Right kidney (tissue), 9 donors: ENCODE data around the gene GPX7.
"Not testable (repeated sequence)": the region's sequence is repeated elsewhere in the genome, so short reads cannot be mapped to it uniquely, and the experiment has no call there.

Source experiments
- DNase-seq: peaks from one replicate; pipeline ENCODE4 v3.0.0-alpha.2; 2016
- long read RNA-seq, 8 donors: transcript quantifications; one replicate each; lab custom pipeline, GENCODE V29; 2026

Gene GPX7
- long read RNA-seq, donor 1, transcript GPX7-201 (3 exons, 1,228 nt) = major isoform, 68 of 88 reads
- long read RNA-seq, donor 1, partial matches to known transcripts = 20 of 88 reads
- long read RNA-seq, donor 1, other reads (novel, unspliced or antisense) = 0 of 88 reads
- long read RNA-seq, donor 2, transcript GPX7-201 (3 exons, 1,228 nt) = major isoform, 53 of 58 reads
- long read RNA-seq, donor 2, transcript GPX7-202 (2 exons, 873 nt) = minor isoform, 5 of 58 reads
- long read RNA-seq, donor 2, partial matches to known transcripts = 0 of 58 reads
- long read RNA-seq, donor 2, other reads (novel, unspliced or antisense) = 0 of 58 reads
- long read RNA-seq, donor 3, transcript GPX7-201 (3 exons, 1,228 nt) = major isoform, 17 of 17 reads
- long read RNA-seq, donor 3, partial matches to known transcripts = 0 of 17 reads
- long read RNA-seq, donor 3, other reads (novel, unspliced or antisense) = 0 of 17 reads
- long read RNA-seq, donor 4, transcript GPX7-201 (3 exons, 1,228 nt) = major isoform, 37 of 39 reads
- long read RNA-seq, donor 4, partial matches to known transcripts = 0 of 39 reads
- long read RNA-seq, donor 4, other reads (novel, unspliced or antisense) = 0 of 39 reads
- long read RNA-seq, donor 5, transcript GPX7-201 (3 exons, 1,228 nt) = major isoform, 45 of 46 reads
- long read RNA-seq, donor 5, partial matches to known transcripts = 0 of 46 reads
- long read RNA-seq, donor 5, other reads (novel, unspliced or antisense) = 0 of 46 reads
- long read RNA-seq, donor 6, transcript GPX7-201 (3 exons, 1,228 nt) = major isoform, 44 of 55 reads
- long read RNA-seq, donor 6, partial matches to known transcripts = 9 of 55 reads
- long read RNA-seq, donor 6, other reads (novel, unspliced or antisense) = 0 of 55 reads
- long read RNA-seq, donor 7, transcript GPX7-201 (3 exons, 1,228 nt) = major isoform, 87 of 95 reads
- long read RNA-seq, donor 7, partial matches to known transcripts = 6 of 95 reads
- long read RNA-seq, donor 7, other reads (novel, unspliced or antisense) = 0 of 95 reads
- long read RNA-seq, donor 8, transcript GPX7-201 (3 exons, 1,228 nt) = major isoform, 52 of 66 reads
- long read RNA-seq, donor 8, partial matches to known transcripts = 11 of 66 reads
- long read RNA-seq, donor 8, other reads (novel, unspliced or antisense) = 0 of 66 reads

DNA sequence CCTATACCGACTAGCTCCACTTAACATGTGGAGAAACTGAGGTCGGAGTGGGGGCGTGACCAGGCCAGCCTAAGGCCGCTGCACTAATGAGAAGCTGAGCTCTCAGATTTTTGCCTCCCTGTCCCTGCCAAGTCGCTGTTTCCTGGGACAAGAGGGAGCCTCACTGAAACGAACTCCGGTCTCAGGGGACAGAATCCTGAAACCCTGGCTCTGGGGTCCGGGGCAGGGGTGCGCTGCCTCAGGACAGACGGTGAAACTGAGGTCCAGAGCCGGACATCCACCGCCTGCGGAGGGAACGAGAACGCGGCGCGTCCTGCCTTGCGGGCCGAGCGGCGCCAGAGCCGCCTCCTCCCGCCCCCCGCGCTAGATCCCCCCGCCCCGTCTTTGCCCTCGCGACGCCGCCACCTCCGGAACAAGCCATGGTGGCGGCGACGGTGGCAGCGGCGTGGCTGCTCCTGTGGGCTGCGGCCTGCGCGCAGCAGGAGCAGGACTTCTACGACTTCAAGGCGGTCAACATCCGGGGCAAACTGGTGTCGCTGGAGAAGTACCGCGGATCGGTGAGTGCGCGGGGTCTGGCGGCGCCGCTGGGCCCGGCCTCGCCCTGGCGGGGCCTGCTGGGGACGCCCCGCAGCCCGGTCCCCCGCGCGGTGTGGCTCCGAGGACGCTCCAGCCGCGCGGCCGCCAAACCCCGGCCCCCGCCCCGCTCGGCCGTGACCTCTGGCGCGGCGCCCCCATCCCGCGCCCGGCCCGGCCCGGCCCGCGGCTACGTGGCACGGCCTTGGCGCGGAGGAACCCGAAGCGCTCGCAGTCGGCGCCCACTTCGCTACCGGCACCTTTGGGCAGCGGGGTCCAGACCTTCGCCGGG lies at the start of gene GPX7:
GPX7 (plus strand) TSS at position 381 of the 865 bp plus-strand sequence; CDS start at position 420, 39 bp downstream.
- peak; percentile 86 for DNase-seq

DNA sequence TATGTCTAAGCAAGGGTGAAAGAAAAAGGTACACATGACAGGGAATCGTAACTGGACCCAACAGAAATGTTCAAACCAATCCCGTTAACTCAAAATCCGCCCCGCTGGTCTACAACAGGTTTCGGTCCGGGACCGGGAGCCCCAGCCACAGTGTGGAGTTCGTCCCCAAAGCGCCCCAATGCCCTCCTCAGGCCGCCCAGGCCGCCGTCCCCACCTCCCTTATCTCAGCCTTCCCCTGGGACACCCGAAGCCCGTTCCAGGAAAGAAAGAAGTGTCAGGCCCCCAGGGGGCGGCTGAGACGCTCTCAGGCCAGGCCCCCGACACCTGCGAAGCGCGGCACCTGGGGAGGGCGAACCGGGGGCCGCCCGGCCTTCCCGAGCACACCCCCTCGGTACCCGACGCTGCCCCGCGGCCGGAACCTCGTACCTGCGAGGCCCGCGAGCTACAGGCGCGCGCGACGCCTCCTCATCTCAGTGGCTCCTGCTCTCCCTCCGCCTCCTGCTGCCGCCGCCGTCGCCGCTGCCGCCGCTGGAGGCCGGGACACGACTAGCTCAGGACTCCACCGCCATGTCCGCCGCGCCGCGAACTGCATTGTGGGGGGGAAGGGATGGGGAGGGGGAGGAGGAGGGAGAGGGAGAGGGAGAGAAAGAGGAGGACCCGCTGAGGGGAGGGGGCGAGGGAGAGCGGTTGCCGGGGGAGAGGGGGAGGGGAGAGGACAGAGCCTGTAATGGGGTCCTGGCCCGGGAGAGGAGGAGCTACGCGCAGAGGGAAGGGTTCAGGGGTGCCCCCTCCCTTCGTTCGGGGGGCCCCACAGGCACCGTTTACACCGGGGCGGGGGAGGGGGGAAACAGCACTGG lies 49.4 kb upstream of the GPX7 start, which contains the start of gene TUT4:
TUT4 (minus strand) TSS at position 588 of the 857 bp plus-strand sequence. CDS start 26,812 bp downstream, outside the sequence.
- DNase-seq = peak; percentile 98

DNA sequence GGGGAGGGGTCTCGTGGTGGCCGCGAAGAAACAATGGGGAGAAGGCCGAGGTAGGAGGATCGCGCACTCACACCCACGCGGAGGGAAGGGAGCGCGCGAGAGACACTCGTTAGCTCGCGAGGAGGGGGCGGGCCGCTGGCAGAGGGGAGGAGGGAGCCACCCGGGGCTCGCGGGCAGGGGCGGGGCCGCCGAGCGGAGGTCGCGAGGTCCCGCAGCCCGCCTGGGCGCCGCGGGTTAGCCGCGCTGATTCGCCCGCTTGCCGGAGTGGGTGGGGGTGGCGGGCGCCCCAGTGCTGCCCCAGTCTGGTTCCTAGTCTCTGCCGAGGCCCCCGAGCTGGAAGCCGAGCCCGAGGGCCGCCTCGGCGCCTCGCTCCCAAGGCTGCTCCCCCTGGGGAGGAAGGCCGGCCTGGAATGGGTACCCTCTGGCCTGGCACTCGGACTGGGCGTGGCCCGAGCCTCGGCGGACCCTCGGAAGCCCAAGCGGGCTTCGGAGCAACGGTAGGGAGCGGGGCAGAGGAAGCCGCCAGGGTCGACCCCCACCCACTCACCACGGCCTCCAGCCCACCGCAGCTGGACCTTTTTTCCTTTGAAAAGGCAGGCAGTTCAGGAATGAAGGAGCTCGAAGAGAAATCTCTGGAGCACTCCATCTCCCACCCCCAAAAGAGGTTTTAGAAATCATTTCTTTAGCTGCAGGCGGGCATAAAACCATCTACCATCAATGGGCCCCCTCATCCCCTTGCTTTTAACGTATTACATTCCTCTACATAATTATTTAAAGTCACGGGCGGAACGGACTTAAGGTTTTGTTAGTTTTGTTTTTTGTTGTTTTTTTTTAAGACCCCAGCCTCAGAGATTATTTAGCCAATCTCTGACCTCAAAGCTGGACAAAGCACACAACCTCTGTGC lies 48.6 kb upstream of the GPX7 start:
- peak; percentile 97 for DNase-seq

DNA sequence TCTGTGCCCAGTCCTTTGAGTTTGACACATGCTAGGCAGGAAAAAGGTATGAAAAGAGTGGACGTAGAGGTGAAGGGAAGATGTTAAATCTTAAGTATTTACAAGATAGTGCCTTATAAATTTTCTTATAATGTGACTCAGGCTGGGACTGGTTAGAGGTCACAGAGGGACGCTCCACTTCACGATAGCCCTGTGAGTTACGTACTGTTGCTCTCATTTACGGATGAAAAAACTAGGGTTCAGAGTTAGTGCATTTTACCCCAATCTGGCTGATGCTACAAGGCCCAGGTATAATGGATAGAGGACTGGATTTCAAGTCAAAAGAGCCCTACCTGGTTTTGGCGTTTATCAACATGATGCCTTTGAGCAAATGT lies 47.9 kb upstream of the GPX7 start:
- DNase-seq = no peak

DNA sequence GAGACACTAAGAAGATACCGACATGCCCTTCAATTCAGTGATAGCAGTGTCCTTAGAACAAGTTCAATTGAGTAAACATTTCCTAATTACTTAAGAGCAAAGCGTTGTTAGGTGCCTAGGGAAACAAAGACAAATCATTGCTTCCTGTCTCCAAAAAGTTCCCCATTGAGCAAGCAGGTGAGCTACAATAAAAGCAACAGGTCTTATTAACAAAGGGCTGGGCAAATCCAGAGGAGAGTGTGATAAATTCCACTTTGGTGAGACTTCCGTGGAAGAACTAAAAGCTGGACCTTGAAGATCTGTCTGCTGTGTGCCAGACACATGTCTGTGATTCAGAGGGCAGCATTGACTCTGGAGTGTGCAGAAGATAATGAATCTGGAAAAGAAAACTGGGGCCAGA lies 47.4 kb upstream of the GPX7 start:
- no peak for DNase-seq

DNA sequence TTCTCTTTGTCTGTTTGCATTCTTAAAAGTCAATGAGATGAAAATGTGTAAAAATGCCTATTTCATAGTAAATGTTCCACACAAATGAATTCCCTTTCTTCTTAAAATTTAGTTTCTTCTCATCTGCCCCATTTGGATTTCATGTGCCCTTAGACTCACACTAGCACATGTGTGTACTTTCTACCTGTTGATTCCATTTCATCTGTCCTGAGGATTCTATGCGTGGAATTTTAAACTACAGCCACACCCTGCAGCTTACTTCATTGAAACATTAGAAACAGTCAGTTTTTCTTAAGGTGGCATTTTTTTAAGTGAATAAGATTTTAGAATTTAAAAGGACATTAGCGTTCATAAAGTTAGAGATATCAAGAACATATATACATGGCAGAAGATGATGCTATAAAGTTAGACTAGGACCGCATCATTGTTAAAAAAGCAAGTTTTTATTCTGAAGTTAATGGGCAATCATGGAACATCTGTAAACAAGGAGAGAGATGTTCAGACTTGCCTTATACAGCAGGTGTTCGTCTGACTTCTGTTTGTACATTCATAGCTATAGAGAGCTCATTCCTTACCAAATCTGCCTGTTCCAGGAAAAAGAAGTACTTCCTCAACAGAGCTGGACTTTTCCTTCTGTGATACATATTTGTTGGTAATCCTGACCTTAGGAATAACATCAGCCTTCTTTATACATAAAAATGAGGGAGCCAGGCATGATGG lies 45.4 kb upstream of the GPX7 start:
- no peak for DNase-seq

DNA sequence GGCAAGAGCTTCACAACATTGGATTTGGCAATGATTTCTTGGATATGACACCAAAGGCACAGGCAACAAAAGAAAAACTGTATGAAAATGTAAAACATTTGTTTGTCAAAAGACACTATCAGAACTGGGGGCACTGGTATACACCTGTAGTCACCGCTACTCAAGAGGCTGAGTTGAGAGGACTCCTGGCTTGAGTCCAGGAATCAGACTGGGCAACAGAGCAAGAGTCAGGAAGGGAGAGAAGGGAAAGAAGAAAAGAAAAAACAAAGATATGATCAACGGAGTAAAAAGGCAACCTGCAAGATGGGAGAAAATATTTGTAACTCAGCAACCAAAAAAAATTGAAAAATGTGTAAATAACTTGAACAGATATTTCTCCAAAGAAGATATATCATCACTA lies 43.2 kb upstream of the GPX7 start:
- DNase-seq = no peak

DNA sequence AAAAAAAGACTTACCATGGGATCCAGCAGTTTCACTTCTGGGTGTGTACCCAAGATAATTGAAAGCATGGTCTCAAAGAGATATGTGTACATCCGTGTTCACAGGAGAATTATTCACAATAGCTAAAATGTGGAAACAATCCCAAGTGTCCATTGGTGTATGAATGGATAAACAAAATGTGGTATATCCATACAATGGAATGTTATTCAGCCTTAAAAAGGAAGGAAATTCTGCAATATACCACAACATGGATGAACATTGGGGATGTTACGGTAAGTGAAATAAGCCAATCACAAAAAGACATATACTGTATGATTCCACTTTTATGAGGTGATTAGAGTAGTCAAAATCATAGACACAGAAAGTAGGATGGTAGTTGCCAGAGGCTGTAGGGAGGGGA lies 42.3 kb upstream of the GPX7 start:
- no peak for DNase-seq

DNA sequence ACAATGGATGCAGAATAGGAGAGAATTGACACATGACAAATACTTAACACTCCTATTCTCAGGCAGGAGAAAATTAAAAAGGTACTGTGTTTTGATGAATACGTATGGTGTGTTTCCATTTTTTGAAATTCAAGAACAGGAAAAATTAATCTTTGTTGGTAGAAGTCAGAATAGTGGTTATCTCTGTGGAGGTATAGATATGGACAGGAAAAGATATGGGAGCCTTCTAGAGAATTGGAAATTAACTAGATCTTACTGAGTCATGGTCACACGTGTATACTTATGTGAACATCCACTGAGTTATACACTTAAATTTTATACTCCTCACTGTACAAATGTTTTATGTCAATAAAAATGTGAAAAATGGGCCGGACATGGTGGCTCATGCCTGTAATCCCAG lies 39.4 kb upstream of the GPX7 start:
- no peak for DNase-seq

DNA sequence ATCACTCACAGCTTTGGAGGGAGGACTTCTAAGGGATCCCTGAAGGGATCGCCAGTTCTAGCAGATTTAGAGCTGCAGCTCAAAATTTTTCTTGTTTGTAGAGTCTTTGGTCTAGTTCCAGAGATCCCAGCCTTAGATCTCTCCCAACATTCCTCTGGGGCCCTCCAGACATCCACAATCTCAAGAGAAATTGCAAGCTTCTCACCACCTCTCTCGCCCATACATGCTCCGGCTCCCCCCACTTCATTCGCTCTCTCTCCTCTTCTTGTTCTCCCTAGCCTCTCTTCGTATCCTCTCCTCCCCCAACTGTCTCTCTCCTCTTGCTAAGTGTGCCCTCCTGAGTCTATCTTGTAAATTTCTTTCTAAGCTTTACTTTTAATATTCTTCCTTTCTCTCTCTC lies 34.2 kb upstream of the GPX7 start:
- DNase-seq = no peak

DNA sequence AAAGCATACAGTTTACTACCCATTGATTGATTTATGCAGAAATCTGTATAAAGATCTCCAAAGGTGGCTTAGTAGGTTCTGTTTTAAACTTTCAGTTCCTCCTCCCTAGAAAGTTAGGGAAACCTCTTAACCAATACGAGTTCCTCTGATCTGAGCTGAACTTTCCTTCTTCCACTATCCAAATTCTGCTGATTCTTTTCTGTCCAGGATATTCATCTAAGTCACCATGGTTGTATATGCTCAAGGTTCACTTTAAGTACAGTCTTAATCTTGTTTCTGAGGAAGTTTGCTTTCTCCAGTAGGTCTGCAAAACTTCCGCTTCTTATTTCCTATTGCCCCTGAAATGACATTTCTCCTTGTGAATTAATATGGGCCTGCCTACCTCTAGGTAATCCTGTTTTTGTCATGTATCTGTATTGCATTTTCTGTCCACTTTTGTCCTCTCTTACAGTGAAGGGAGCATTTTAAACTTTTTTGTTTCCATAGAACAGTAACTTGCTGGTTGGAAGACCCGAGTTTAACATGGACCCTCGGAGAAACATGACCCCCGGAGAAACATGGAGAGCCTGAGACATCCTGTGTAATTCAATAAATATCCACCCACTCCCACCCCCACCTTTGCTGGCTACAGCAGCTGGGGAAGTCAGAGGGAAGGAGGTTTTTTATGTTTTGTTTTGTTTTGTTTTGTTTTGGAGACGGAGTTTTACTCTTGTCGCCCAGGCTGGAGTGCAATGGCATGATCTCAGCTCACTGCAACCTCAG lies 32.5 kb upstream of the GPX7 start:
- peak; percentile 35 for DNase-seq

DNA sequence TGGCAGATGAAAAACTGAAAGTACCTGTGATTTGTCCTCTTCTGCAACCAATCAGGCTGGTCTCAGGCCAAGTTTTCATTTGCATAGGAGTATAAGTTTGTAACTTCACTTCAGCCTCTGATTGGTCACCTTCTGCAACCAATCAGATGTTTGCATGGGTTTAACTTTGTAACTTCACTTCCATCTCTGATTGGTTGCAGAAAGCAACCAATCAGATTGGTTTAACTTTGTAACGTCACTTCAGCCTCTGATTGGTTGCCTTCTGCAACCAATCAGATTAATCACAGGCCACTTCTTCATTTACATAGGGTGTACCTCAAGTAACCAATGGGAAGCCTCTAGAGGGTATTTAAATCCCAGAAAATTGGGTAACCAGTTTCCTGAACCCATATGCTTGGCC lies 30.4 kb upstream of the GPX7 start:
- DNase-seq = no peak

DNA sequence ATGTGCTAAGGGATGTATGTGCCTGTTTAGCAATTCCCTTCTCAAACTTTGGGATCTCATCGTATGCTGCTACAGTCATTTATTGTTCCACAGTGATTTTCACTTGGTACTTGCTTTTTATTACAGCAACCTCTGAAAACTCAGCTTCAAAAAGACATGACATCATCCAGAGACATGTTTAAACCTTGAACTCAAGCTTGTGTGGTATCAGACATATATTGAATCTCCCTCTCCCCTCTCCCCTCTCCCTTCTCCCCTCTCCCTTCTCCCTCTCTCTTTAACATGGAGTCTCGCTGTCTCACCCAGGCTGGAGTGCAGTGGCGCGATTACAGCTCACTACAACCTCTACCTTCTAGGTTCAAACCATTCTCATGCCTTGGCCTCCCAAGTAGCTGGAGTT lies 29.8 kb upstream of the GPX7 start:
- DNase-seq = no peak

DNA sequence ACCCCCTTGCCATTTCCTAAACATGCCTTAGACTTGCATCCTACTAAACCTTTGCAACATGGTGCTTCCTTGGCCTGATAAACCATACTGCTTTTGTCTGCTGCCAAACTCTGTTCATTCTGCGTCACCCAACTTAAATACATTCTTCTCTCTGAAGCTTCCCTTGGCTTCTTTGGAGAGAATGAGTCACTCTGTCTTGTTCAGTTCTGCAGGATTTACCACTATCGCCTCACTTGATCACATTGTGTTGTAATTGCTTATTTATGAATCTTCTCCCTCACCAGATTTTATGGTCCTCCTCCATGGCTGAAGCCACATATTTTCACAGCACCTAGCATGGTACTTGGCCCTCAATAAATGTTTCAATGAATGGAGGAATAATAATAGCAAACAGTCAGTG lies 27.6 kb upstream of the GPX7 start:
- DNase-seq = no peak

DNA sequence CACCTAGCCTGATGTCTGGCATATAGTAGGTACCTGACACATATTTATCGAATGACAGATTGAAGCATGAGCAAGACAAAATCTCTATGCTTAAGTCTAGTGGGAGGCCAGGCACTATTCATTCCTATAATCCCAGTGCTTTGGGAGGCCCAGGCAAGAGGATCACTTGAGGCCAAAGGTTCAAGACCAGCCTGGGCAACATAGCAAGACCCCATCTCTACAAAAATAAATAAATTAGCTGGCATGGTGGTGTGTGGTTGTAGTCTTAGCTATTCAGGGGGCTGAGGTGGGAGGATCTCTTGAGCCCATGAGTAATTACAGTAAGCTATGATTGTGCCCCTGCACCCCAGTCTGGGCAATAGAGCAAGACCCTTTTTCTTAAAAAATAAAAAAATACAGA lies 26.1 kb upstream of the GPX7 start:
- DNase-seq = no peak

DNA sequence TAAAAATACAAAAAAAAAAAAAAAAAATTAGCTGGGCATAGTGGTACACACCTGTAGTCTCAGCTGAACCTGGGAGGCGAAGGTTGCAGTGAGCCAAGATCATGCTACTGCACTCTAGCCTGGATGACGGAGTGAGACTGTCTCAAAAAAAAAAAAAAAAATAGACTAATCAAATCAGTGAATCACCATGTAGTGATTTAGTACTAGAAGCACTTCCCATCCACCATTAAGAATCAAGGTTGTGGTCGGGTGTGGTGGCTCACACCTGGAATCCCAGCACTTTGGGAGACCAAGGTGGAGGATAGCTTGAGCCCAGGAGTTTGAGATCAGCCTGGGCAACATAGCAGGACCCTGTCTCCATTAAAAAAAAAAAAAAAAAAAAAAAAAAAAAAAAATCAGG lies 24.1 kb upstream of the GPX7 start:
- not testable (repeated sequence) for DNase-seq

DNA sequence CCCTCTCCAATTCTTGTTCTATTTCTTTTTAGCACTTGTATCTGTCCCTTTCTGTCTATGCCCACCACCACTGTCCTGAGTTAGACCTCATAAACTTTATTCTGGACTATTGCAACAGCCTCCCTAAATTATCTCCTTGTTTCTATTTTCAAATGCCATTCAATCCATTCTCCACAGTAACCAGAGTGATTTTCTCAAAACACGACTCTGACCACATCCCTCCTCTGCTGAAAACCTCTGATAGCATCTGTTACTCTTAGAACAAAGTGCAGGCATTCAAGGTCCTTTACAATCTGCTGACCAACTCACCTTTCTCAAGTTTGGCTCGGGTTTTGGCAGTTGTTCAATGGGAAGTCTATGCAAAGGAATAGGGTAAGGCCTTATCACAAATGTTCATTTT lies 22.8 kb upstream of the GPX7 start:
- no peak for DNase-seq

DNA sequence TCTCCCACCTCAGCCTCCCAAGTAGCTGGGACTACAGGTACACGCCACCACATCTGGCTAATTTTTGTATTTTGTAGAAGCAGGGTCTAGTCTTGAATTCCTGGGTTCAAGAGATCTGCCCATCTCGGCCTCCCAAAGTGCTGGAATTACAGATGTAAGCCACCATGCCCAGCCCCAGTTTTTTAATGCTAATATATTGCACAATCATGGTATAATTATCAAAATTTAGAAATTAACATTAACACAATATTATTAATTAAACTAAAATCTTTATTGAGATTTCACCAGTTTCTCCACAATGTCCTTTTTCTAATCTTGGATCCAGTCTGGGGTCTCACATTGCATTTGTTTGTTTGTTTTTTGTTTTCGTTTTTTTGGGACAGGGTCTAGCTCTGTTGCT lies 21.9 kb upstream of the GPX7 start:
- no peak for DNase-seq
